ENCODE measurements around the gene HHIPL2. TPM values are rescaled to one million over a fixed set of nuclear protein-coding genes. Genes with fewer than 3 reads are reported as not detected.

The HHIPL2 gene
- total RNA-seq, 1 donor from 2014 or later, result 0.08 TPM

- Histone ChIP-seq H3K4me3 (ENCODE audit: low read depth, low read length) (no peak overlapping the region), H3K27me3 (ENCODE audit: control insufficient read depth, insufficient read depth, low read length) (no peaks in the 10 kb centered on the region), H3K36me3 (ENCODE audit: control insufficient read depth, insufficient read depth, low read length) (no peaks in the 10 kb centered on the region)
- no peak for DNase-seq (ENCODE audit: low read depth)
- no peak for TF ChIP-seq CTCF (IDR thresholded peaks at IDR 0.05; ENCODE audit: insufficient read depth, low read length, poor library complexity, severe bottlenecking)
Observed at GRCh38 chr1:222539951-222540597, 7.8 kb downstream of the HHIPL2 start.

- H3K4me3 ChIP-seq (ENCODE audit: low read depth, low read length), result no peak overlapping the region
- H3K27me3 ChIP-seq (ENCODE audit: control insufficient read depth, insufficient read depth, low read length), result no peaks in the 10 kb centered on the region
- TF ChIP-seq CTCF (IDR thresholded peaks at IDR 0.05; ENCODE audit: insufficient read depth, low read length, poor library complexity, severe bottlenecking), result no peak
- H3K36me3 ChIP-seq (ENCODE audit: control insufficient read depth, insufficient read depth, low read length), result no peaks in the 10 kb centered on the region
- no peak for DNase-seq (ENCODE audit: low read depth)
Observed at GRCh38 chr1:222535455-222535854, 12.4 kb downstream of the HHIPL2 start.

GRCh38 chr1:222530852-222531251 is 17.1 kb downstream of the HHIPL2 start:
- TF ChIP-seq CTCF (IDR thresholded peaks at IDR 0.05; ENCODE audit: insufficient read depth, low read length, poor library complexity, severe bottlenecking), result no peak
- H3K27me3 ChIP-seq (ENCODE audit: control insufficient read depth, insufficient read depth, low read length), result no peaks in the 10 kb centered on the region
- no peak for DNase-seq (ENCODE audit: low read depth)
- no peaks in the 10 kb centered on the region for H3K36me3 ChIP-seq (ENCODE audit: control insufficient read depth, insufficient read depth, low read length)
- no peak overlapping the region for H3K4me3 ChIP-seq (ENCODE audit: low read depth, low read length)

- Histone ChIP-seq H3K27me3 (ENCODE audit: control insufficient read depth, insufficient read depth, low read length) (no peaks in the 10 kb centered on the region), H3K4me3 (ENCODE audit: low read depth, low read length) (no peak overlapping the region), H3K36me3 (ENCODE audit: control insufficient read depth, insufficient read depth, low read length) (no peaks in the 10 kb centered on the region)
- no peak for TF ChIP-seq CTCF (IDR thresholded peaks at IDR 0.05; ENCODE audit: insufficient read depth, low read length, poor library complexity, severe bottlenecking)
- DNase-seq (ENCODE audit: low read depth), result no peak
Observed at GRCh38 chr1:222529916-222530315, 18.0 kb downstream of the HHIPL2 start.

- DNase-seq (ENCODE audit: low read depth), result no peak
- Histone ChIP-seq H3K36me3 (ENCODE audit: control insufficient read depth, insufficient read depth, low read length) (no peaks in the 10 kb centered on the region), H3K27me3 (ENCODE audit: control insufficient read depth, insufficient read depth, low read length) (no peaks in the 10 kb centered on the region), H3K4me3 (ENCODE audit: low read depth, low read length) (no peak overlapping the region)
- no peak for TF ChIP-seq CTCF (IDR thresholded peaks at IDR 0.05; ENCODE audit: insufficient read depth, low read length, poor library complexity, severe bottlenecking)
Observed at GRCh38 chr1:222529181-222529580, 18.7 kb downstream of the HHIPL2 start.

GRCh38 chr1:222525951-222526350 is 22.0 kb downstream of the HHIPL2 start:
- H3K27me3 ChIP-seq (ENCODE audit: control insufficient read depth, insufficient read depth, low read length), result no peaks in the 10 kb centered on the region
- H3K36me3 ChIP-seq (ENCODE audit: control insufficient read depth, insufficient read depth, low read length), result no peaks in the 10 kb centered on the region
- H3K4me3 ChIP-seq (ENCODE audit: low read depth, low read length), result no peak overlapping the region
- DNase-seq (ENCODE audit: low read depth), result no peak
- TF ChIP-seq CTCF (IDR thresholded peaks at IDR 0.05; ENCODE audit: insufficient read depth, low read length, poor library complexity, severe bottlenecking), result no peak

Measured in kidney epithelial cell (primary cell).